D341Med (cell line): ENCODE data around the gene VPS16.

Experiments used
- DNase-seq: peaks from one replicate; pipeline ENCODE4 v3.0.0; 2012; ENCODE audit warnings: low spot score

The VPS16 gene

GRCh38 chr20:2902291-2902690, 61.7 kb downstream of the VPS16 start:
- DNase-seq, result no peak

- no peak for DNase-seq
Measured at GRCh38 chr20:2902818-2903217, 62.3 kb downstream of the VPS16 start.

- DNase-seq, result no peak
Measured at GRCh38 chr20:2903686-2904085, 63.1 kb downstream of the VPS16 start.

GRCh38 chr20:2907519-2907918, 67.0 kb downstream of the VPS16 start:
- no peak for DNase-seq

GRCh38 chr20:2909953-2910352, 69.4 kb downstream of the VPS16 start:
- DNase-seq, result no peak

GRCh38 chr20:2911200-2911599, 70.7 kb downstream of the VPS16 start:
- DNase-seq, result no peak

- peak; percentile 39 for DNase-seq
Measured at GRCh38 chr20:2914160-2914559, 73.6 kb downstream of the VPS16 start.
